ENCODE measurements around the gene C1orf216.

Gene C1orf216

DNA sequence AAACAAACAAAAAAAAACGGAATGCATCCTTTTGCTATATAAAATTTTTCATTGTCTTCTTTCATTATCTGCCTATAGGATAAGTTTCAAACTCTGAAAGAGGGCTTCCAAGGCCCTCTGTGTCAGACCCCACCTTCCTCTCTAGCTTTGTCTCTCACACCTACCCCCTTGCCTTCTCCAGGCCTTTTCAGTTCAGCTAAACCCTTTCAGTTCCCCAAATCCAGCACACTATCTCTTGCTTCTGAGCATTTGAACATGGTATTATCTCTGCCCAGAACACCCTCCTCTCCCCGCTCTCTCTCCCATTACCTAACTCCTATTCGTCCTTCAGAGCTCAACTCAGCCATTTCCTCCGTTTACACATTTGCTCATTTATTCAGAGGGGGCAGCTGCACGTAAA is 35.7 kb downstream of the C1orf216 start:
- ATAC-seq = no peak

DNA sequence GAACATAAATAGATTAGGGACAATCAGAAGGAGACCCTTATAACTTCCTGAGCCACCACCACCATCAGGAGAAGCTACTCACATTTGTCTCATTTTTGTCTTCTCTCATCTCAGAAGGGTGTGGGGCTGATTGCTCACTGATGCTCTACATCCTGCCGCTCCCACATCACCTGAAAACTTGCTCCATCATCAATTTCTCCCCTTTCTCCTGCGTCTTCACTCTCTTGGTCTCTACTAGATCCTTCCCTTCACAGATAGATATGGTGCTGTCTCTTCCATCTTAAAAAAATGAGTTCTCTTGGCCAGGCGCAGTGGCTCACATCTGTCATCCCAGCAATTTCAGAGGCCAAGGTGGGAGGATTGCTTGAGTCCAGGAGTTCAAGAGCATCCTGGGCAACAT is 38.4 kb downstream of the C1orf216 start:
- ATAC-seq = no peak
- TF ChIP-seq ZFP3 (CRISPR knock-in tag; IDR thresholded peaks at IDR 0.05) (no peak), ARNTL (CRISPR knock-in tag; IDR thresholded peaks at IDR 0.05; ENCODE audit: borderline replicate concordance, low read depth) (no peak), ZNF70 (CRISPR knock-in tag; IDR thresholded peaks at IDR 0.05) (no peak), ZNF565 (CRISPR knock-in tag; conservative IDR thresholded peaks at IDR 0.05; ENCODE audit: low read depth) (no peak), SNAI2 (CRISPR knock-in tag; IDR thresholded peaks at IDR 0.05) (no peak), CSDC2 (CRISPR knock-in tag; IDR thresholded peaks at IDR 0.05) (no peak), ZC3H10 (CRISPR knock-in tag; IDR thresholded peaks at IDR 0.05) (no peak), TCF4 (CRISPR knock-in tag; IDR thresholded peaks at IDR 0.05; ENCODE audit: borderline replicate concordance) (no peak), GLIS3 (CRISPR knock-in tag; IDR thresholded peaks at IDR 0.05) (no peak)
- TF ChIP-seq, protein P1, sequence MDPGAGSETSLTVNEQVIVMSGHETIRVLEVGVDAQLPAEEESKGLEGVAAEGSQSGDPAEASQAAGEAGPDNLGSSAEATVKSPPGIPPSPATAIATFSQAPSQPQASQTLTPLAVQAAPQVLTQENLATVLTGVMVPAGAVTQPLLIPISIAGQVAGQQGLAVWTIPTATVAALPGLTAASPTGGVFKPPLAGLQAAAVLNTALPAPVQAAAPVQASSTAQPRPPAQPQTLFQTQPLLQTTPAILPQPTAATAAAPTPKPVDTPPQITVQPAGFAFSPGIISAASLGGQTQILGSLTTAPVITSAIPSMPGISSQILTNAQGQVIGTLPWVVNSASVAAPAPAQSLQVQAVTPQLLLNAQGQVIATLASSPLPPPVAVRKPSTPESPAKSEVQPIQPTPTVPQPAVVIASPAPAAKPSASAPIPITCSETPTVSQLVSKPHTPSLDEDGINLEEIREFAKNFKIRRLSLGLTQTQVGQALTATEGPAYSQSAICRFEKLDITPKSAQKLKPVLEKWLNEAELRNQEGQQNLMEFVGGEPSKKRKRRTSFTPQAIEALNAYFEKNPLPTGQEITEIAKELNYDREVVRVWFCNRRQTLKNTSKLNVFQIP (CRISPR knock-in tag; IDR thresholded peaks at IDR 0.05; ENCODE audit: borderline replicate concordance, low read depth) = no peak
- TF ChIP-seq, protein P2, sequence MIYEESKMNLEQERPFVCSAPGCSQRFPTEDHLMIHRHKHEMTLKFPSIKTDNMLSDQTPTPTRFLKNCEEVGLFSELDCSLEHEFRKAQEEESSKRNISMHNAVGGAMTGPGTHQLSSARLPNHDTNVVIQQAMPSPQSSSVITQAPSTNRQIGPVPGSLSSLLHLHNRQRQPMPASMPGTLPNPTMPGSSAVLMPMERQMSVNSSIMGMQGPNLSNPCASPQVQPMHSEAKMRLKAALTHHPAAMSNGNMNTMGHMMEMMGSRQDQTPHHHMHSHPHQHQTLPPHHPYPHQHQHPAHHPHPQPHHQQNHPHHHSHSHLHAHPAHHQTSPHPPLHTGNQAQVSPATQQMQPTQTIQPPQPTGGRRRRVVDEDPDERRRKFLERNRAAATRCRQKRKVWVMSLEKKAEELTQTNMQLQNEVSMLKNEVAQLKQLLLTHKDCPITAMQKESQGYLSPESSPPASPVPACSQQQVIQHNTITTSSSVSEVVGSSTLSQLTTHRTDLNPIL (CRISPR knock-in tag; IDR thresholded peaks at IDR 0.05; ENCODE audit: low read depth) = no peak
- TF ChIP-seq, protein P3, sequence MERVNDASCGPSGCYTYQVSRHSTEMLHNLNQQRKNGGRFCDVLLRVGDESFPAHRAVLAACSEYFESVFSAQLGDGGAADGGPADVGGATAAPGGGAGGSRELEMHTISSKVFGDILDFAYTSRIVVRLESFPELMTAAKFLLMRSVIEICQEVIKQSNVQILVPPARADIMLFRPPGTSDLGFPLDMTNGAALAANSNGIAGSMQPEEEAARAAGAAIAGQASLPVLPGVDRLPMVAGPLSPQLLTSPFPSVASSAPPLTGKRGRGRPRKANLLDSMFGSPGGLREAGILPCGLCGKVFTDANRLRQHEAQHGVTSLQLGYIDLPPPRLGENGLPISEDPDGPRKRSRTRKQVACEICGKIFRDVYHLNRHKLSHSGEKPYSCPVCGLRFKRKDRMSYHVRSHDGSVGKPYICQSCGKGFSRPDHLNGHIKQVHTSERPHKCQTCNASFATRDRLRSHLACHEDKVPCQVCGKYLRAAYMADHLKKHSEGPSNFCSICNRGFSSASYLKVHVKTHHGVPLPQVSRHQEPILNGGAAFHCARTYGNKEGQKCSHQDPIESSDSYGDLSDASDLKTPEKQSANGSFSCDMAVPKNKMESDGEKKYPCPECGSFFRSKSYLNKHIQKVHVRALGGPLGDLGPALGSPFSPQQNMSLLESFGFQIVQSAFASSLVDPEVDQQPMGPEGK (CRISPR knock-in tag; IDR thresholded peaks at IDR 0.05; ENCODE audit: borderline replicate concordance) = no peak

More for the DNA sequence above, 35.7 kb downstream of the C1orf216 start:
- TF ChIP-seq, protein P4, sequence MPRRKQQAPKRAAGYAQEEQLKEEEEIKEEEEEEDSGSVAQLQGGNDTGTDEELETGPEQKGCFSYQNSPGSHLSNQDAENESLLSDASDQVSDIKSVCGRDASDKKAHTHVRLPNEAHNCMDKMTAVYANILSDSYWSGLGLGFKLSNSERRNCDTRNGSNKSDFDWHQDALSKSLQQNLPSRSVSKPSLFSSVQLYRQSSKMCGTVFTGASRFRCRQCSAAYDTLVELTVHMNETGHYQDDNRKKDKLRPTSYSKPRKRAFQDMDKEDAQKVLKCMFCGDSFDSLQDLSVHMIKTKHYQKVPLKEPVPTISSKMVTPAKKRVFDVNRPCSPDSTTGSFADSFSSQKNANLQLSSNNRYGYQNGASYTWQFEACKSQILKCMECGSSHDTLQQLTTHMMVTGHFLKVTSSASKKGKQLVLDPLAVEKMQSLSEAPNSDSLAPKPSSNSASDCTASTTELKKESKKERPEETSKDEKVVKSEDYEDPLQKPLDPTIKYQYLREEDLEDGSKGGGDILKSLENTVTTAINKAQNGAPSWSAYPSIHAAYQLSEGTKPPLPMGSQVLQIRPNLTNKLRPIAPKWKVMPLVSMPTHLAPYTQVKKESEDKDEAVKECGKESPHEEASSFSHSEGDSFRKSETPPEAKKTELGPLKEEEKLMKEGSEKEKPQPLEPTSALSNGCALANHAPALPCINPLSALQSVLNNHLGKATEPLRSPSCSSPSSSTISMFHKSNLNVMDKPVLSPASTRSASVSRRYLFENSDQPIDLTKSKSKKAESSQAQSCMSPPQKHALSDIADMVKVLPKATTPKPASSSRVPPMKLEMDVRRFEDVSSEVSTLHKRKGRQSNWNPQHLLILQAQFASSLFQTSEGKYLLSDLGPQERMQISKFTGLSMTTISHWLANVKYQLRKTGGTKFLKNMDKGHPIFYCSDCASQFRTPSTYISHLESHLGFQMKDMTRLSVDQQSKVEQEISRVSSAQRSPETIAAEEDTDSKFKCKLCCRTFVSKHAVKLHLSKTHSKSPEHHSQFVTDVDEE (CRISPR knock-in tag; IDR thresholded peaks at IDR 0.05) = no peak
- TF ChIP-seq, protein P1 (CRISPR knock-in tag; IDR thresholded peaks at IDR 0.05; ENCODE audit: borderline replicate concordance, low read depth) = no peak
- TF ChIP-seq ARNTL (CRISPR knock-in tag; IDR thresholded peaks at IDR 0.05; ENCODE audit: borderline replicate concordance, low read depth) (no peak), PPARA (CRISPR knock-in tag; IDR thresholded peaks at IDR 0.05; ENCODE audit: borderline replicate concordance) (no peak), ISL1 (CRISPR knock-in tag; IDR thresholded peaks at IDR 0.05) (no peak), TOX (CRISPR knock-in tag; IDR thresholded peaks at IDR 0.05; ENCODE audit: borderline replicate concordance) (no peak), ZFP30 (CRISPR knock-in tag; IDR thresholded peaks at IDR 0.05) (no peak), TCF4 (CRISPR knock-in tag; IDR thresholded peaks at IDR 0.05; ENCODE audit: borderline replicate concordance) (no peak), ZNF565 (CRISPR knock-in tag; conservative IDR thresholded peaks at IDR 0.05; ENCODE audit: low read depth) (no peak), BACH2 (CRISPR knock-in tag; IDR thresholded peaks at IDR 0.05; ENCODE audit: borderline replicate concordance) (no peak), GLIS3 (CRISPR knock-in tag; IDR thresholded peaks at IDR 0.05) (no peak), ZC3H10 (CRISPR knock-in tag; IDR thresholded peaks at IDR 0.05) (no peak), SNAI2 (CRISPR knock-in tag; IDR thresholded peaks at IDR 0.05) (no peak), RARB (CRISPR knock-in tag; IDR thresholded peaks at IDR 0.05) (no peak), ZFP3 (CRISPR knock-in tag; IDR thresholded peaks at IDR 0.05) (no peak), ZNF70 (CRISPR knock-in tag; IDR thresholded peaks at IDR 0.05) (no peak), ESRRG (CRISPR knock-in tag; IDR thresholded peaks at IDR 0.05) (no peak), OSR1 (CRISPR knock-in tag; IDR thresholded peaks at IDR 0.05) (no peak)
- TF ChIP-seq, protein P5, sequence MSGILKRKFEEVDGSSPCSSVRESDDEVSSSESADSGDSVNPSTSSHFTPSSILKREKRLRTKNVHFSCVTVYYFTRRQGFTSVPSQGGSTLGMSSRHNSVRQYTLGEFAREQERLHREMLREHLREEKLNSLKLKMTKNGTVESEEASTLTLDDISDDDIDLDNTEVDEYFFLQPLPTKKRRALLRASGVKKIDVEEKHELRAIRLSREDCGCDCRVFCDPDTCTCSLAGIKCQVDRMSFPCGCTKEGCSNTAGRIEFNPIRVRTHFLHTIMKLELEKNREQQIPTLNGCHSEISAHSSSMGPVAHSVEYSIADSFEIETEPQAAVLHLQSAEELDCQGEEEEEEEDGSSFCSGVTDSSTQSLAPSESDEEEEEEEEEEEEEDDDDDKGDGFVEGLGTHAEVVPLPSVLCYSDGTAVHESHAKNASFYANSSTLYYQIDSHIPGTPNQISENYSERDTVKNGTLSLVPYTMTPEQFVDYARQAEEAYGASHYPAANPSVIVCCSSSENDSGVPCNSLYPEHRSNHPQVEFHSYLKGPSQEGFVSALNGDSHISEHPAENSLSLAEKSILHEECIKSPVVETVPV (CRISPR knock-in tag; IDR thresholded peaks at IDR 0.05) = no peak
- TF ChIP-seq, protein P3 (CRISPR knock-in tag; IDR thresholded peaks at IDR 0.05; ENCODE audit: borderline replicate concordance) = no peak

Measured in SK-N-SH treated with all-trans-retinoic acid at 6 μM for 48 hours (cell line).